Stimulated activated CD8-positive, alpha-beta memory T cell treated with anti-CD3 and anti-CD28 coated beads, Interleukin-15, amount 100 ng/mL, for 1 hour (primary cell): ENCODE results near the gene GRK1.
"Not testable (repeated sequence)": the region's sequence is repeated elsewhere in the genome, so short reads cannot be mapped to it uniquely, and the experiment has no call there.

Source experiments
- DNase-seq: peaks from one replicate; pipeline ENCODE4 v3.0.0-alpha.2; 2020; ENCODE audit warnings: low read depth

The GRK1 gene

GRCh38 chr13:113743366-113744195 lies 76.6 kb downstream of the GRK1 start:
- no peak for DNase-seq

- no peak for DNase-seq
Measured at GRCh38 chr13:113744197-113745000, 77.4 kb downstream of the GRK1 start.

GRCh38 chr13:113745059-113745458 lies 78.0 kb downstream of the GRK1 start:
- DNase-seq = no peak

- not testable (repeated sequence) for DNase-seq
Measured at GRCh38 chr13:113745500-113746142, 78.6 kb downstream of the GRK1 start.

- no peak for DNase-seq
Measured at GRCh38 chr13:113746143-113746525, 79.1 kb downstream of the GRK1 start.

GRCh38 chr13:113746671-113747070 lies 79.7 kb downstream of the GRK1 start:
- no peak for DNase-seq

GRCh38 chr13:113747291-113747833 lies 80.3 kb downstream of the GRK1 start:
- DNase-seq = no peak

- DNase-seq = no peak
Measured at GRCh38 chr13:113748101-113748861, 81.3 kb downstream of the GRK1 start.

- DNase-seq = no peak
Measured at GRCh38 chr13:113748862-113749451, 81.9 kb downstream of the GRK1 start.

- DNase-seq = no peak
Measured at GRCh38 chr13:113749507-113749906, 82.5 kb downstream of the GRK1 start.

GRCh38 chr13:113749967-113750366 lies 82.9 kb downstream of the GRK1 start:
- DNase-seq = no peak

- no peak for DNase-seq
Measured at GRCh38 chr13:113750554-113751399, 83.8 kb downstream of the GRK1 start.

GRCh38 chr13:113751491-113751890 lies 84.5 kb downstream of the GRK1 start:
- no peak for DNase-seq

GRCh38 chr13:113752211-113752986 lies 85.4 kb downstream of the GRK1 start:
- DNase-seq = not testable (repeated sequence)

- DNase-seq = no peak
Measured at GRCh38 chr13:113753171-113753570, 86.2 kb downstream of the GRK1 start.

- DNase-seq = no peak
Measured at GRCh38 chr13:113754242-113754641, 87.2 kb downstream of the GRK1 start.

- DNase-seq = no peak
Measured at GRCh38 chr13:113754691-113755090, 87.7 kb downstream of the GRK1 start.

- no peak for DNase-seq
Measured at GRCh38 chr13:113756441-113757097, 89.5 kb downstream of the GRK1 start.
